SU-DHL-6 (cell line): Measurements from ENCODE around the gene BLVRB.
"Not testable (repeated sequence)": the region's sequence is repeated elsewhere in the genome, so short reads cannot be mapped to it uniquely, and the experiment has no call there.

ENCODE experiments used
- H2AFZ ChIP-seq: fragments of 200-600 bp; sonication (generic); 2 replicates; pipeline ENCODE4 v1.6.1; 2014; ENCODE audit warnings: low read depth, mild to moderate bottlenecking, moderate library complexity, mixed read lengths, antibody characterized with exemption, low read length; ENCODE audit not compliant: severe bottlenecking
- H3F3A ChIP-seq: fragments of 200-600 bp; shearing (Covaris generic); 2 replicates; pipeline ENCODE4 v1.6.0; 2016; ENCODE audit warnings: antibody characterized with exemption, mild to moderate bottlenecking; ENCODE audit not compliant: insufficient read depth
- H3K27ac ChIP-seq: fragments of 200-600 bp; sonication (generic); 2 replicates; pipeline ENCODE4 v1.5.1; 2016; ENCODE audit warnings: low read depth, mild to moderate bottlenecking, low read length, moderate library complexity, mixed read lengths
- H3K27me3 ChIP-seq: fragments of 200-600 bp; sonication (generic), shearing (Covaris generic); 2 replicates; pipeline ENCODE4 v1.6.0; 2014; ENCODE audit warnings: mild to moderate bottlenecking, low read length
- H3K36me3 ChIP-seq: fragments of 200-600 bp; sonication (generic); 2 replicates; pipeline ENCODE4 v1.6.1; 2014; ENCODE audit warnings: mild to moderate bottlenecking, low read length, mixed read lengths
- H3K4me2 ChIP-seq: fragments of 300-600, 200-600 bp; shearing (Covaris generic), sonication (generic); 2 replicates; pipeline ENCODE4 v1.6.0; 2014; ENCODE audit warnings: low read length, low read depth, mild to moderate bottlenecking; ENCODE audit not compliant: poor library complexity, severe bottlenecking
- H3K4me3 ChIP-seq: fragments of 200-600 bp; sonication (generic); 2 replicates; pipeline ENCODE4 v1.5.1; 2014; ENCODE audit warnings: antibody characterized with exemption, low read length, mild to moderate bottlenecking, mixed read lengths; ENCODE audit not compliant: insufficient read depth, poor library complexity, severe bottlenecking
- H3K79me2 ChIP-seq: fragments of 200-600 bp; sonication (generic); 2 replicates; pipeline ENCODE4 v1.6.1; 2014; ENCODE audit warnings: mild to moderate bottlenecking, low read length, moderate library complexity; ENCODE audit not compliant: insufficient read depth
- H3K9ac ChIP-seq: fragments of 200-600 bp; sonication (generic); 2 replicates; pipeline ENCODE4 v1.7.0; 2014; ENCODE audit warnings: mild to moderate bottlenecking, low read length
- H3K9me2 ChIP-seq: fragments of 200-600 bp; sonication (generic); replicated peaks from 2 replicates; pipeline ENCODE4 v1.6.1; 2014; ENCODE audit warnings: low read length; ENCODE audit not compliant: insufficient read depth
- H3K9me3 ChIP-seq: fragments of 200-600 bp; sonication (generic); 2 replicates; pipeline ENCODE4 v1.6.1; 2014; ENCODE audit warnings: low read length, mixed read lengths; ENCODE audit not compliant: insufficient read depth
- H4K20me1 ChIP-seq: fragments of 200-600 bp; sonication (generic); 2 replicates; pipeline ENCODE4 v1.6.1; 2014; ENCODE audit warnings: low read depth, mild to moderate bottlenecking, antibody characterized with exemption, low read length, moderate library complexity, mixed read lengths
- CTCF ChIP-seq: fragments of 200-600 bp; sonication (generic); IDR thresholded peaks from one replicate; pipeline ENCODE4 v1.5.1; 2017; ENCODE audit warnings: antibody characterized with exemption, mild to moderate bottlenecking, low read length, moderate library complexity; ENCODE audit not compliant: insufficient read depth, poor library complexity, severe bottlenecking
- EZH2phosphoT487 ChIP-seq: fragments of 200-600 bp; sonication (generic), shearing (Covaris generic); conservative IDR thresholded peaks from 2 replicates; pipeline ENCODE4 v1.6.1; 2018; ENCODE audit warnings: mild to moderate bottlenecking, antibody characterized with exemption, low read length, moderate library complexity, mixed read lengths

The BLVRB gene

GRCh38 chr19:40502081-40502480 is 36.5 kb upstream of the BLVRB start:
- H3K9me2 ChIP-seq = no peaks in the 10 kb centered on the region
- no peaks in the 10 kb centered on the region for H3K27me3 ChIP-seq
- no peak overlapping the region for H2AFZ ChIP-seq
- H3K4me3 ChIP-seq = no peak overlapping the region
- no peaks in the 10 kb centered on the region for H3K36me3 ChIP-seq
- no peaks in the 10 kb centered on the region for H3K79me2 ChIP-seq
- H3K9me3 ChIP-seq = no peaks in the 10 kb centered on the region
- H3K4me2 ChIP-seq = no peak overlapping the region
- H4K20me1 ChIP-seq = no peaks in the 10 kb centered on the region
- TF ChIP-seq EZH2phosphoT487 (no peak), CTCF (no peak)
- no peaks in the 10 kb centered on the region for H3F3A ChIP-seq
- no peak overlapping the region for H3K27ac ChIP-seq
- no peak overlapping the region for H3K9ac ChIP-seq

- TF ChIP-seq EZH2phosphoT487 = no peak
- TF ChIP-seq CTCF = no peak
- Histone ChIP-seq H3K79me2 (no peaks in the 10 kb centered on the region), H4K20me1 (no peaks in the 10 kb centered on the region), H3F3A (no peaks in the 10 kb centered on the region), H3K9me2 (no peaks in the 10 kb centered on the region), H3K27ac (no peak overlapping the region), H3K4me2 (no peak overlapping the region), H3K9ac (no peak overlapping the region), H3K27me3 (no peaks in the 10 kb centered on the region), H3K36me3 (no peaks in the 10 kb centered on the region), H3K4me3 (no peak overlapping the region), H3K9me3 (no peaks in the 10 kb centered on the region), H2AFZ (no peak overlapping the region)
Observed at GRCh38 chr19:40501599-40501998, 36.1 kb upstream of the BLVRB start.

- not testable (repeated sequence) for H3K4me3 ChIP-seq, H2AFZ ChIP-seq, H3K36me3 ChIP-seq, H3K27me3 ChIP-seq, H3K9me3 ChIP-seq, H3K9ac ChIP-seq, H3F3A ChIP-seq, H3K27ac ChIP-seq, H3K4me2 ChIP-seq, H4K20me1 ChIP-seq, H3K9me2 ChIP-seq, H3K79me2 ChIP-seq
Observed at GRCh38 chr19:40500678-40501530, 35.4 kb upstream of the BLVRB start.

- H3K4me3 ChIP-seq = no peak overlapping the region
- H4K20me1 ChIP-seq = no peaks in the 10 kb centered on the region
- no peaks in the 10 kb centered on the region for H3K27me3 ChIP-seq
- H3K9me2 ChIP-seq = no peaks in the 10 kb centered on the region
- H3K9ac ChIP-seq = no peak overlapping the region
- no peaks in the 10 kb centered on the region for H3K36me3 ChIP-seq
- no peaks in the 10 kb centered on the region for H3F3A ChIP-seq
- H3K27ac ChIP-seq = no peak overlapping the region
- no peaks in the 10 kb centered on the region for H3K79me2 ChIP-seq
- no peak overlapping the region for H2AFZ ChIP-seq
- H3K4me2 ChIP-seq = no peak overlapping the region
- no peak for TF ChIP-seq CTCF
- no peaks in the 10 kb centered on the region for H3K9me3 ChIP-seq
Observed at GRCh38 chr19:40499320-40499719, 33.8 kb upstream of the BLVRB start.
